WTC11 (cell line): ENCODE results near the gene RNPS1. TPM values are rescaled to one million over a fixed set of nuclear protein-coding genes. Genes with fewer than 3 reads are reported as not detected.

Source experiments
- AR ChIP-seq: fragments of 250-450 bp; sonication (Bioruptor Pico); IDR thresholded peaks from 2 replicates; pipeline ENCODE4 v1.9.0; 2021; ENCODE audit warnings: mild to moderate bottlenecking
- ATF1 ChIP-seq: sonication (generic); formaldehyde crosslinking; IDR thresholded peaks from 2 replicates; pipeline ENCODE4 v1.8.1; 2023; ENCODE audit warnings: mild to moderate bottlenecking, moderate library complexity, missing genetic modification reagents
- ATF3 ChIP-seq: sonication (generic); formaldehyde crosslinking; conservative IDR thresholded peaks from 2 replicates; pipeline ENCODE4 v1.8.1; 2022; ENCODE audit warnings: mild to moderate bottlenecking, missing genetic modification reagents
- CDX4 ChIP-seq: fragments of 250-450 bp; sonication (Bioruptor Pico); IDR thresholded peaks from 2 replicates; pipeline ENCODE4 v1.9.0; 2021; ENCODE audit warnings: moderate library complexity, mild to moderate bottlenecking, inconsistent platforms, borderline replicate concordance
- E2F5 ChIP-seq: sonication (generic); formaldehyde crosslinking; IDR thresholded peaks from 2 replicates; pipeline ENCODE4 v1.8.1; 2022; ENCODE audit warnings: mild to moderate bottlenecking, moderate library complexity, missing genetic modification reagents
- EMX1 ChIP-seq: fragments of 250-450 bp; sonication (Bioruptor Pico); IDR thresholded peaks from 2 replicates; pipeline ENCODE4 v1.8.0; 2021; ENCODE audit warnings: mild to moderate bottlenecking
- ESRRA ChIP-seq: sonication (generic); formaldehyde crosslinking; IDR thresholded peaks from 2 replicates; pipeline ENCODE4 v1.8.1; 2022; ENCODE audit warnings: mild to moderate bottlenecking, missing genetic modification reagents, borderline replicate concordance
- ETV6 ChIP-seq: sonication (generic); formaldehyde crosslinking; IDR thresholded peaks from 2 replicates; pipeline ENCODE4 v1.8.1; 2022; ENCODE audit warnings: mild to moderate bottlenecking, missing genetic modification reagents
- FOXK1 ChIP-seq: sonication (generic); formaldehyde crosslinking; IDR thresholded peaks from 2 replicates; pipeline ENCODE4 v1.8.0; 2022; ENCODE audit warnings: mild to moderate bottlenecking, moderate library complexity, missing genetic modification reagents
- HMGXB4 ChIP-seq: sonication (generic); formaldehyde crosslinking; IDR thresholded peaks from 2 replicates; pipeline ENCODE4 v1.8.1; 2023; ENCODE audit warnings: mild to moderate bottlenecking, moderate library complexity, missing genetic modification reagents
- JUN ChIP-seq: sonication (generic); formaldehyde crosslinking; IDR thresholded peaks from 2 replicates; pipeline ENCODE4 v1.8.0; 2023; ENCODE audit warnings: mild to moderate bottlenecking, missing genetic modification reagents
- MAX ChIP-seq: sonication (generic); formaldehyde crosslinking; IDR thresholded peaks from 2 replicates; pipeline ENCODE4 v1.8.0; 2022; ENCODE audit warnings: mild to moderate bottlenecking, missing genetic modification reagents
- MXD4 ChIP-seq: fragments of 250-450 bp; sonication (Bioruptor Pico); IDR thresholded peaks from 2 replicates; pipeline ENCODE4 v1.8.0; 2021; ENCODE audit warnings: mild to moderate bottlenecking, moderate library complexity, borderline replicate concordance
- NFE2L1 ChIP-seq: sonication (generic); formaldehyde crosslinking; IDR thresholded peaks from 2 replicates; pipeline ENCODE4 v1.8.1; 2023; ENCODE audit warnings: missing genetic modification reagents
- NFYB ChIP-seq: sonication (generic); formaldehyde crosslinking; conservative IDR thresholded peaks from 2 replicates; pipeline ENCODE4 v1.8.0; 2022; ENCODE audit warnings: low read depth, missing genetic modification reagents
- OVOL2 ChIP-seq: fragments of 250-450 bp; sonication (Bioruptor Pico); IDR thresholded peaks from 2 replicates; pipeline ENCODE4 v1.9.0; 2021; ENCODE audit warnings: mild to moderate bottlenecking, borderline replicate concordance
- PRRX2 ChIP-seq: fragments of 250-450 bp; sonication (Bioruptor Pico); IDR thresholded peaks from 2 replicates; pipeline ENCODE4 v1.8.0; 2021; ENCODE audit warnings: mild to moderate bottlenecking
- RORB ChIP-seq: fragments of 250-450 bp; sonication (Bioruptor Pico); IDR thresholded peaks from 2 replicates; pipeline ENCODE4 v1.9.0; 2021; ENCODE audit warnings: mild to moderate bottlenecking
- SMAD3 ChIP-seq: sonication (generic); formaldehyde crosslinking; IDR thresholded peaks from 2 replicates; pipeline ENCODE4 v1.8.0; 2022; ENCODE audit warnings: missing genetic modification reagents, mild to moderate bottlenecking, borderline replicate concordance
- TEAD1 ChIP-seq: sonication (generic); formaldehyde crosslinking; IDR thresholded peaks from 2 replicates; pipeline ENCODE4 v1.8.0; 2022; ENCODE audit warnings: mild to moderate bottlenecking, missing genetic modification reagents
- USF1 ChIP-seq: sonication (generic); formaldehyde crosslinking; IDR thresholded peaks from 2 replicates; pipeline ENCODE4 v1.8.0; 2022; ENCODE audit warnings: mild to moderate bottlenecking, missing genetic modification reagents
- ZBTB21 ChIP-seq: sonication (generic); formaldehyde crosslinking; IDR thresholded peaks from 2 replicates; pipeline ENCODE4 v1.8.1; 2023; ENCODE audit warnings: mild to moderate bottlenecking, missing genetic modification reagents, borderline replicate concordance
- ZNF219 ChIP-seq: sonication (generic); formaldehyde crosslinking; IDR thresholded peaks from 2 replicates; pipeline ENCODE4 v1.8.0; 2023; ENCODE audit warnings: missing genetic modification reagents, mild to moderate bottlenecking, borderline replicate concordance
- ZNF281 ChIP-seq: sonication (generic); formaldehyde crosslinking; IDR thresholded peaks from 2 replicates; pipeline ENCODE4 v1.8.0; 2023; ENCODE audit warnings: mild to moderate bottlenecking, missing genetic modification reagents
- ZNF317 ChIP-seq: sonication (generic); formaldehyde crosslinking; IDR thresholded peaks from 2 replicates; pipeline ENCODE4 v1.8.1; 2023; ENCODE audit warnings: low read depth, mild to moderate bottlenecking, moderate library complexity, missing genetic modification reagents, borderline replicate concordance
- ZNF671 ChIP-seq: fragments of 250-450 bp; sonication (Bioruptor Pico); IDR thresholded peaks from 2 replicates; pipeline ENCODE4 v1.8.0; 2021; ENCODE audit warnings: mild to moderate bottlenecking
- total RNA-seq: library from RNA; stranded (reverse); gene quantifications from 3 replicates; pipeline ENCODE4 v1.2.3, GENCODE V29; 2021

The RNPS1 gene
- total RNA-seq, 1 experiment from 2014 or later, result 331 TPM

GRCh38 chr16:2205104-2205966, 62.6 kb downstream of the RNPS1 start, which contains the start of gene MLST8 (continued):
- TF ChIP-seq NFYB, result no peak
- 0 out of 2 replicates have a peak, but pooled peaks have one; percentile 73 for TF ChIP-seq ATF1 (CRISPR knock-in tag)
- TF ChIP-seq ZNF317, result no peak
- no peak for TF ChIP-seq ZNF219 (CRISPR knock-in tag)
- no peak for TF ChIP-seq ATF3
- TF ChIP-seq PRRX2 (CRISPR knock-in tag), result no peak
- TF ChIP-seq HMGXB4 (CRISPR knock-in tag), result peak; percentile 61; the same call in 1 of the 2 replicates
- TF ChIP-seq MAX (CRISPR knock-in tag), result peak; percentile 44; the same call in 1 of the 2 replicates
- no peak for TF ChIP-seq ZNF281 (CRISPR knock-in tag)
- peak; percentile 44 for TF ChIP-seq FOXK1
- TF ChIP-seq SMAD3, result no peak
- no peak for TF ChIP-seq ETV6
- no peak for TF ChIP-seq AR
- TF ChIP-seq JUN (CRISPR knock-in tag), result 0 out of 2 replicates have a peak, but pooled peaks have one; percentile 29
- no peak for TF ChIP-seq RORB (CRISPR knock-in tag)
- TF ChIP-seq ZNF671 (CRISPR knock-in tag), result no peak
- TF ChIP-seq ESRRA (CRISPR knock-in tag), result no peak
- TF ChIP-seq EMX1 (CRISPR knock-in tag), result no peak
- no peak for TF ChIP-seq NFE2L1
- no peak; the same call in 1 of the 2 replicates for TF ChIP-seq OVOL2 (CRISPR knock-in tag)
- TF ChIP-seq CDX4, result no peak
- TF ChIP-seq TEAD1 (CRISPR knock-in tag), result no peak
- peak; percentile 40; the same call in 1 of the 2 replicates for TF ChIP-seq E2F5 (CRISPR knock-in tag)
- no peak for TF ChIP-seq MXD4 (CRISPR knock-in tag)
- TF ChIP-seq ZBTB21 (CRISPR knock-in tag), result no peak
- TF ChIP-seq USF1 (CRISPR knock-in tag), result peak; percentile 16; the same call in 1 of the 2 replicates
- TF ChIP-seq, all 79 proteins: peak for 14
